GOT3 (cell line): ENCODE data around the gene DTNB.
"Not testable (repeated sequence)": the region's sequence is repeated elsewhere in the genome, so short reads cannot be mapped to it uniquely, and the experiment has no call there.

Source experiments
- DNase-seq: peaks from one replicate; lab custom pipeline; 2025; ENCODE audit warnings: mixed read lengths; lab: John Stamatoyannopoulos, UW

Gene DTNB

DNA sequence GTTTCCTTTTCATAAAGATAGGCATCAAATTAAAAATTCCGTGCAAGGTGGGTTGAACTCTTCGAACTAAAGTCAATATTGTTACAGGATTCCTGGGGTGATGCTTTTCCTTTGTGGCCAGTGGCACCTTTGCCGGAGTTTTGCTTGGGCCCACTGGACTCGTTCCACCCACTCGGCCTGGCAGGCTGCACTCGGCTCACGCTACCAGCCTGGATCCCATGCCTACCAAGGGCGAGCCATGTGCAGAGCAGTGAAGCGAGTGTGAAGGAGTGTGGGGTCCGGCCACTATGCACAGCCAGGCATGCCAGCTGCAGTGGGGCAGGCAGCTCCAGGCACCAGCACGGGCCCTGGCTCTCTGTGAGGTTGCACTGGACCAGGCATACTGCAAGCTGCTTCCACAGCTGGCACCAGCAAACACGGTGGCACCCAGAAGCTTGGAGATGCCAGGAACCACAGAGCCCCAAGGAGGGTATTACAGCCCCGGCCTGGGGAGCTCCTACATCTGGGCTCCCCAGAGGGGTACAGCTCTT is 83.6 kb downstream of the DTNB start:
- no peak for DNase-seq

DNA sequence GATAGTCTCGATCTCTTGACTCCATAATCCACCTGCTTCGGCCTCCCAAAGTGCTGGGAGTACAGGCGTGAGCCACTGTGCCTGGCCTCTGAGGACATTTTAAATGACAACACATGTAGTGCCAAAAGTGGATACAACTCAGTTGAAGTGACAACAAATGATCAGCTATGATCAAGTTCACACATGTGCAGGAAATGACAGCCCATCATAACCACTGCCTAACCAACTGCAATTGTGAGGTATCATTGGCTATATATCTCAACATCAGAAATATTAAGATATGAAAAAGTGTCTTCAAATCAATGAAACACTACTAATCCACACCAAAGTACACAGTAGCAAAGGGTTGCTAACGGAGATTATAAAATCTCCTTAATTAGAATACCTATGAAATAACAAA is 84.8 kb downstream of the DTNB start:
- DNase-seq, result no peak

DNA sequence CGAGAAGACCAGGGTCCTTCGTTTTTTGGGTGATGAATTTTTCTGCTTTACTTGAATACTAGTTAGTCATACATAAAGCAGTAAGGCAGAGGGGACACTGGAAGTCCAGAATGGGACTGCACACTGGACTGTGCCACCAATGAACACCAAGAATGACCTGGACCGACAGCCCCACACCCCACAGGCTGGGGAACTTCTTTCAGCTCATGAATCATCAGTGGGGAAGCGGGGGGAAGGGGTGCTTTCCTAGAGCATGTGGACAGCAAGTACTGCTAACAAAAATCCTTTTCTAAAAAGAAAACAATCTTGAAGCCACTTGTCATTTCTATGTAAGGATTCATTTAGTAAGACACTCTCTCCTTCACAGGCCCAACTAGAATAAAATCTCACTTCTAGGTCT is 86.0 kb downstream of the DTNB start:
- DNase-seq, result no peak

DNA sequence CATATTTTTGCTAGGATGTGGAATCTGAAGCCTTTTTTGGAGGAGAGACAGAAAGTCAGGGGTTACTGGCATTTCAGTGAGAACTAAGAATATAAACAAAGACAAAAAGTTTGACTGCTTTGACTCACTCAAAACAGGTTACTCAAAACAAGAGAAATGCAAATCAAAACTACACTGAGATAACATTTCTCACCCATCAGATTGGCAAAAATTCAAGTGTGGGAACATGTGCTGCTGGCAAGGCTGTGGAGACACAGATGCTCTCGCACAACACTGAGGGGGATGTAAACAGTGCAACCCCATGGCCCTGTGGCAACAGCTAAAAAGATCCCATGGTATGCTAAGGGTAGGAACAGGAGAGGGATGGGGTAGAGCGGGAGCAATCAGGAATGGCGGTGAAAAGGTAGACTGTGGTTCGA is 86.6 kb downstream of the DTNB start:
- no peak for DNase-seq

DNA sequence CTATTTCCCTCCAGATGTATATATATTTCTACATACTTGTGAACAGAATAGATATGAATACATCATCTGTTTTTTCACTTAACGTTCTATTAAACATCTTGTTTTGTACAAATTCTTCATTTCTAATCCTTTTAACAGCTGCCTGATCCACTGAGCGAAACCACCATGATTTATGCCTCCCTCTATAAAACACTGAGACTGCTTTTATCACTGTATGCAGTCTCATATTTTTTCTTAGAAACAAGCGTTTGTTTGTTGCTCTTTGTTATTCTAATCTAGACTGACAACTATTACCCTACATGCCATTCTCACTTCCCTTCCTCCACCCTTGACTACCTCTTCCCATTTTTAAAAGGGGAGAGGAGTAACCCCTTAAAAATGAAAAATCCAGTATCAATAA is 88.2 kb downstream of the DTNB start:
- DNase-seq, result no peak

DNA sequence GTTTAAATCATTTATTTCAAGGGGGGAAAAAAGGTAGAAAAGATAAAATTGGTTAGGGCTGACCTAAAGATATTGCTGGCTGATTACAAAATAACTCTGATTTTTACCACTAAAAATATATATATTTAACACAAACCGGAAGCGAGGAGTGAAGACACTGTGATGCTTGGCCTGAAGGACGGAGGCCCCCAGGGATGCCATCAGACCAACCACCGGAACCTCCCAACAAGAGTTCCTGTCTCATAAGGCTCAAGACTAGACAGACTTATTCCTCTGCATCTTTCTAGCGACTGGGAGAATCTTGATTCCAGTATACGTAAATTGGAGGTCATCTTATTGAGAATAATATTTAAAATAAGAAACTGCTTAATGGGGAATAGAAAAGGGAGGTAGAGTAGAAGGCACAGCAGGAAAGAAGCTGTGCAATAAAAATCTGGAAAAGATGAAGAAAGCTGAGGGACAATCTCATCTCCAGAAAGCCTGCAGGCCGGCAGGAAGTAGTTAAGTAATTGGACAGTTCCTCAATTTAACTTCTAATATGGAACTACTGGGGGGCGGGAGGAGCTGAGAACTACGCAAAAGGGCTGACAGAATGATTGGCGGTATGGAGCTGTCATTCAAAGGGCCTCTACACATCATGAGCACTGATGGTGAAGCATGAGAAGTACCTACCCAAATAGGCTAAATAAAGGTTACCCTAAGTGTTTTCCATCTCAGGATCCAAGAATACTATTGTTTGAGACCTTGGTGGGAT is 91.1 kb downstream of the DTNB start:
- no peak for DNase-seq

DNA sequence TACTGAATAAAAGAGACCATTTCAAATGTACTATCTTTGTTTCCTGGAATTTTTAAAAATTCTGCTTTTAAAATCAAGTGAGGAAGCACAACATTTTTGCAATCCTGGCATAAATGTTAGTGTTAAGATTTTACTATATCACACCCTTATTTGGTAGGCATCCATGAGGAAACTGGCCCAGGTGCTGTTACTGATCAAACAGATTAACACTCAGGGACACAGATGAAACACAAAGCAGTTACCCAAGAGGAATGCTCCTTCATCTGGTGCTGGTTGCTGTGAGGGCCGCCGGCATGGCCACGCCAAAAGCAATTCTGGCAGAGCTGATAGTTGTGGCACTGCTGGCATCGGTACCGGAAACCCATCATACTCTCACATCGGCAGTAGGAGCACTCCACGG is 96.8 kb downstream of the DTNB start:
- DNase-seq, result no peak

DNA sequence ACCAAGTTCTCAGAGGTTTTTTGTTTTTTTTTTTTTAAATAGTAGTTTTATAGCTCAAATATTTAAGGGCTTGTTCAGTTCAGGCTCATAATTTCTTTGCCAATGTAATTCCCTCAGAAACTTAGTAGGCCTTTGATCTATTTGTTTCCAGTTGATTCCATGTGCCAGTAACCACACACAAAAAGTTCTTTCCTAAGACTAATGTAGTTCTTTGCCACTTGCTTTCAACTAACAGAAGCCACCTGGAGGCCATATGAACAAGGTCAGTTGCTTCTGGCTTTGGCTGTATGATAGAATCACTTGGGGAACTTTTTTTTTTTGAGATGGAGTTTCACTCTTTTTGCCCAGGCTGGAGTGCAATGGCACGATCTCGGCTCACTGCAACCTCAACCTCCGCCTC is 100.7 kb downstream of the DTNB start:
- no peak for DNase-seq

DNA sequence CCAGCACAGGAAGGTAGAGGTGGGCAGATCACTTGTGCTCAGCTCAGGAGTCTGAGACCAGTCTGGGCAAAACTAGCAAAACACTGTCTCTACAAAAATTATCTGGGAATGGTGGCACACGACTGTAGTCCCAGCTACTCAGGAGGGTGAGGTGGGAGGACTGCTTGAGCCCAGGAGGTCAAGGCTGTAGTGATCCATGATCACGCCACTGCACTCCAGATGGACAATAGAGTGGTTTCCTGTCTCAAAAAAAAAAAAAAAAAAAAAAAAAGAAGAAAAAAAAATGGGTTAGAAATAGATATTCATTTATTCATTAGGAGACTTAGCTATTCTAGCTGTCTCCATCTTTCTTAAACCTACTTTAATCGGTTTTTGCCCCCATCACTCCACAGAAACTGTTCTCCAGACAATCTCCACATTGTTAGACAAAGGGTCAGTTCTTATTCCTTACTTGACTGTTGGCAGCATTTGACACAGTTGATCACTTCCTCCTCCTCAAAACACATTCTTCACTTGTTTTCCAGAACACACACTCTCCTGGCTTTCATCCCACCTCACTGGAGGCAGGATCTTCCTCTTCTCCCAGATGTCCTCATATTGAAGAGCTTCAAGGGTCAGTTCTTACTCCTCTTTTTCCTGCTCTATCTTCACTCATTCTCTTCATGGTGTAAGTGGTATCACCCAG is 103.1 kb downstream of the DTNB start:
- DNase-seq, result no peak

DNA sequence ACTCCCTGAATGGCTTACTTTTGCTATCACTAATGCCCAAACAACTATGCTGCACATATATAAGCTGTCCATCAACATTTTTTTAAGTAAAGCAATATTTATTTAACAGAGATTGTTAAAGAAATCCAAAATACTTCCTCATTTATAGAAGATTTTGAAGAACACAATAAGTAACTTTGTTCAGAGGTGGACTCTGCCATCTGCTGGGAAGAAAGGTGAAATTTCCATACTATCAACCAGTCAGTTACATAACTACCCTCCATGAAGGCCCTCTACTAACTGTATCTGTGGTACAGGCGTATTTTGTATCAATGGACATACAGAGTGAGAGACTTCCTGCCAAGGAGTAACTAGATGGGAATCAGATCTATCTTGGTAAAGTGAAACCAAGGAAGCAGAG is 106.0 kb downstream of the DTNB start:
- DNase-seq, result no peak

DNA sequence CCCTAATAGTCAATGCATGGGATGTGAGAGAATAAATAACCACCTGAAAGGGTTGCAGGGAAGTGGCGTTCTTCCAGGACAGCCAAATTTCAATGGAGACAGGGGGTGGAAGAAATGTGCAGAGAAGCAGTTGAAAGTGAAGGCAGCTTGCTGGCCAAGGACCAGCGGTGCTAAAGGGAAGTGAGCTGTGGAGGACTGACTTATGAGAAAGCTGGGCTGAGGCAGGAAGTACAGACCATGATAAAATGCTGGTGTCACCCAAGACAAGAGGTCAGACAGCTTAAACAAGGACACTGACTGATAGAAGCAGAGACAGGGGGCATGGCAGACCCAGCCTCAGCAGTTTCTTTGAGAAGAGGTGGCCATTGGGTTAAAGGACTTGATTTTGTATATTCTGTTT is 106.7 kb downstream of the DTNB start:
- no peak for DNase-seq

DNA sequence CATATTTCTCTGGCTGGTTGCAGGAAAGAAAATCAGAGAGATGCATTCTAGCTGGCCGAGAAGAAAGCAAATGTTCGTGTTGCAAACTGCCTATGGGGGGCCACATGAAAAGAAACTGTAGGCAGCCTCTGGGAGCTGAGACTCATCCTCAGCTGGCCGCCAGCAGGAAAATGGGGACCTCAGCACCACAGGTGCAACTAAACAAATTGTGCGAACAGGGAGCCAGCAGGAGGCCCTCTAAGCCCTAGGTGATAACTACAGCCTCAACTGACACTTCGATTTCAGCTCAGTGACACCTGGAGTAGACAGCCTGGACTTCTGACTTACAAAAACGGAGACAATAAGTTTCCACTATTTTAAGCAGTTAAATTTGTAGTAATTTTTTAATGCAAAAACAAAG is 107.3 kb downstream of the DTNB start:
- DNase-seq, result no peak

DNA sequence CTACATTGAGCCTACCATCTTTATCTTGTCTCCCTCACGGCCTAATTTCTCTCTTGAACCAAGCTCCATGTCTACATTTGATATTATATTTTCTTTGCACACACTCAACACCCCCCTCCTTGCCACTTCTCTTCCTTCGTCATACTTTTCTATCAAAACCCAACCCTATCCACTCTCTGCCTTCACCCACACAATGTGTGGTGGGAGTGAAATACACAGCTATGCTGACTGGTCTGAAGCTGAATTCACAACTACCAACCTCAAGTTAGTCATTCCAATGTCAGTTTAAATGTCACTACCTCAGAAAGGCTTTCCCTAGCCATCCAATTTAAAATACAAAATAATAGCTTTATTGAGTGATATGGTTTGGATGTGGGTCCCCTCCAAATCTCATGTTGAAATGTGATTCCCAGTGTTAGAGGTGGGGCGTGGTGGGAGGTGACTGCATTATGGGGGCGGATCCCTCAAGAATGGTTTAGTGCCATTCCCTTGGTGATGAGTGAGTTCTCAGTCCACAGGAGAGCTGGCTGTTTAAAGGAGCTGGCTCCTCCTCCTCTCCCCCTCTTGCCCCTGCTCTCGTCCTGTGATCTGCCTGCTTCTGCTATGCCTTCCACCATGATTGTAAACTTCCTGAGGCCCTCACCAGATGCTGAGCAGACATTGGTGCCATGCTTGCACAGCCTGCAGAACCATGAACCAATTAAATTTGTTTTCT is 112.1 kb downstream of the DTNB start:
- no peak for DNase-seq

DNA sequence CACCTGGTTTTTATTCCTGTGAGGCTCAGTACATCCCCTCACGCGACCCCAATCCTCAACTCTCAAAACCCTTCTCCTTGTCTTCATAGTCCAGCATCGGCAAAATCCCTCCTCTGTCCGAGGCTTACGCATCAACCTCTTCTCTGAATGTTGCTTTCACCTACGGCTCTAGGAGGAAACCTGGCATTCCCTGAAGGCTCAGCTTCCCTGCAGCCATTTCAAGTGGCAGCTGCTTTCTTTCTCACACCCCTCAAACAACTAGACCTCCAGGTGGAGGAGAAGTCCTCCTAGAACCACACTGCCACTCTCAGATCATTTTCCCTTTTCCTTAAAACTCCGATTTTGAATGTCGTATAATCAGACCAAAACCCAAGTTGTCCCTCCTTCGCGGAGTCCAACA is 114.2 kb downstream of the DTNB start:
- DNase-seq, result no peak

DNA sequence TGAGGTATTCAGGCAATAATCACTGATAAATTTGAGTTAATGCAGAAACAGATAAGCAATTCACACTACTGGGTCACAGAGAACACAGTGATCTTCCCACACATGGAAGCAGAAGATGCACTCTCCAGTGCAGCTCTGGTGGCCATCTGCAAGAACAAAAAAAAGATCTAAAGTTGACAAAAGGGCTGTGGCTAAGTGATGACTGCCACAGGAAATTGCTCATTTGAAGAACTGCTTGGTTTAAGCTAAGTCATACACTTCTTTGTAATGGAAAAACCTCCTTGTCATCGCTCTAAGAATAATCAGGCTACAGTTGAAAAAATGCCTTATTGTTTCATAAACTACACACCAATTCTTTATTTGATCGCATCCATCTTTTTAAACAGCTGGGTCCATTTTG is 115.1 kb downstream of the DTNB start:
- DNase-seq, result no peak

DNA sequence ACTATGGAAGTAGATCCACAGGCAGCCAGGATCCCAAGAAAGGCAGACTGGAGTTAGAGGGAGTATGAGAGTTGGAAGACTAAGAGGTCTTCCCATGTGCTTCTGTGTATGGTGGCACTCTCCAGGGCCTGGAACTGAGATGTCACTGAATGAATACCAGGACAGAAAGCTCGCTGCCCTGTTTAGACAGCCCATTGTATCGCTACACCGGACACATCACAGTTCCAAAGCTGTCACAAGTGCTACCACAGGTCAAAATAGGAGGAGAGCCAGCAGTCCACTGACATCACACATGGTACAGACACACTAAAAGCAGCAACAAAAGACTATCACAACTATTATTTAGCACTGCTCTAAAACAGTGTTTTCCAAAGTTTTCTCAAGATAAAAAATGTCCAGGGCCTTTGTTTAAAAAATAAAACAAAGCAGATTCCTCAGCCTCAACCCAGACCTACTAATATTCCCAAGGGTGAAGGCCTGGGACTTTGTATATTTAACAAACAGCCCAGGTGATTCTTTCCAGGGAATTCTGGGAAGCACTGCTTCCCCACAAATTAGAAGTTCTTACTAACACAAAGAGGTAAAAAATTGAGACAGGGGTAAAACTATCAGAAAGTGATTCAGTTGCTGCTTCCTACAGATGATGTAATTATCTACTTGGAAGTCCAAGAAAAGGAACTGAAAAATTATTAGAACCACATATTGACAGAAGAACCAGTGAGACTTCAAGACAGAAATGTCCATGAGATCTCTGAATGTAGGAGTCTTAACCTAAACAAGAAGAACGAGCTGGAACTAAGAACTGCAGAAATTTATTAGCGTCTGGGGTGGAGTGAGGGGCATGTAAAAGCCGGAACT is 116.0 kb downstream of the DTNB start:
- DNase-seq, result no peak

DNA sequence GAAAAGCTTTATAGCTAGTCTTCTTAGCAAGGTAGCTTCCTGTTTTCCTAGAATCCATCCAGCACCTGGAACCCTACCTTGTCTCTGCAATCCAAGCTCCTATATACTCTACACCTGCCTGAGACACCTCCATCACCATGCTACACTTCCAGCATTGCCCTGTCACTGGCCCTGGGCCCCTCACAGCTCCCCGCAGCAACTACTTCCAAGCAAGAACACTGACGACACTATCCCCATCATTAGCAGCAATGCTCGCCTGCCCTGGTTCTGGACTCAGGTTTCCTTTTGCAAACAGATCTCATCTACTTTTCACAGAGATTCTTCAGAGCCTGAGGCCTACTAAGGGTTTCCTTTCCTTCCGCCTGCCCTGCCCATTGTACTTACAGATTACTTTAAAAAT is 121.1 kb downstream of the DTNB start:
- no peak for DNase-seq

DNA sequence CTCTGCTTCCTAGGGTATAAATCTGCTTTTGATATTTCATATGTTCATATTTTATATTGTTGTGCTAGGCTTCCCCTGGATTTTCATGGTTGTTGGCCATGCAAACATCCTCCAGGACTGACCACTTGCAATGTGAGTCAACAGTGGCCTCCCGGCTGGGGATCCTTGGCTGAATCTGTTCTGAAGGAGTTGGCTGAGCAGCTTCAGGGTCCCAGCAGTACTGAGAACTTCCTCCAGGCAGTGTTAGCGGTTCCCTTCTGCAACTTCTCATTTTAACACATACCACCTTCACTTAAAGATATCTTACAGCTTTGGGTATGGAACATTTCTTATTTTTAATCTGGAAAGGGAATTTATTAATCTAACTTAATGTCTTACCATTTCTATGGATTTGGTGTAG is 122.1 kb downstream of the DTNB start:
- DNase-seq, result no peak

DNA sequence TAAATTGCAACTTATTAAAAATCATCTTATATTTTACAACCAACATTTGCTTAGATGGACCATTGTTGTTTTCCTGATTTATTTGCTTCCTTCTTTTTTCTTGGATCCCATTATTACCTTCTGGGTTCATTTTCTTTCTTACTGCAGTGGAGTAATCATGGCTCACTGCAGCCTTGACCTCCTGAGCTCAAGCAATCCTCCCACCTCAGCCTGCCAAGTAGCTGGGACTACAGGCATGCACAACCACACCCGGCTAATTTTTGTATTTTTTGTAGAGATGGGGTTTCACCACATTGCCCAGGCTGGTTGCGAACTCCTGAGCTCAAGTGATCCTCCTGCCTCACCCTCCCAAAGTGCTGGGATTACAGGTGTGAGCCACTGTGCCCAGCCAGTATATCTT is 123.8 kb downstream of the DTNB start:
- DNase-seq, result not testable (repeated sequence)

DNA sequence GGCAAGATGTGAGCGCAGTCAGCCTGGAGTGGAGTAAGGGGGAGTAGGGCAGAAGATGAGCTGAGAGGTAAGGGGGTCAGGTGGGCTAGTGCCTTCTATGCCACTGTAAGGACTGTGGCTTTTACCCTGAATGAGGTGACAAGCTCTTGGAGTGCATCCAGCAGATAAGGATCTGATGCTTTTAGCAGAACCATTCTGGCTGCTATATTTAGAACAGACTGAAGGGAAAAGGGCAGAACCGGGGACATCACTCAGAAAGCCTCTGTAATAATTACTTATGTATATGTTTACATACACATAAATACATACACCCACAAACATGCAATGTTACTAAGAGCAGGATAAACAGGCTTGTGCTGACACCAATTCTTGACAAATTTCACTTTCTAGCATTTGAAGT is 124.8 kb downstream of the DTNB start:
- DNase-seq, result no peak

DNA sequence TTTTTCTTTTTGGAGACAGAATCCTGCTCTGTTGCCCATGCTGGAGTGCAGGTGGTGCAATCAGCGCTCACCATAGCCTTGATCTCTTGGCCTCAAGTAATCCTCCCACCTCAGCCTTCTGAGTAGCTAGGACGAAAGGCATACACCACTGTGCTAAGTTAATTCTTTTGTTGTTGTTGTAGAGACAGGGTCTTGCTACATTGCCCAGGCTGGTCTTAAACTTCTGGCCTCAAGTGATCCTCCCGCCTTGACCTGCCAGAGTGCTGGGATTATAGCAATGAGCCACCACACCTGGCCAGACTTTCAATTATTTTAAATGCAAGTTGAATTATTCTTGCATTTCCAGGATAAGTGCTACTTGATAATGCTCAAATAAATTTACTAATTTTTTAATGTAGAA is 126.5 kb downstream of the DTNB start:
- no peak for DNase-seq

DNA sequence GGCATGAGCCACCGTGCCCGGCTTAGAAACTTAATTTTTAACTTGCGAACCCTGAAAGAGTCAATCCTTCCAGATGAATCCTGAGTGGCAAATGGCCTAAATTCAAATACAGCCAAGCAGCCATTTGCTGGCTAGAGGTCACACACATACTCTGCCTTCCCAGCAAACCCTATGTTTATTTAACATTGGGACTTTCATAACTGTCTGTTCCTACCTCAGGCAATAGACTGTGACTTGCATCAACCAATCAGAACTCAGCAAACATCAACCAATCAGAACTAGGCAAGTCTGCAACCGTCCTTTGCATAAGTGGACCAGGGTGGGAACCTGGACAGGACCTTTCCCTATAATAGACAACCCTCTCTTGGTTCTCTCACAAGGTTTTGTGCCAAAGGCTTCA is 127.5 kb downstream of the DTNB start:
- no peak for DNase-seq
